HG03439 (cell line): ENCODE results near the gene ZNF248.
"Not testable (repeated sequence)": the region's sequence is repeated elsewhere in the genome, so short reads cannot be mapped to it uniquely, and the experiment has no call there.

Source experiments
- ATAC-seq: cut with Tn5 transposase; IDR thresholded peaks from one replicate; pipeline ENCODE4 v1.9.1; 2021; ENCODE audit warnings: mild to moderate bottlenecking, moderate library complexity; ENCODE audit not compliant: unreplicated experiment

ZNF248 gene

DNA sequence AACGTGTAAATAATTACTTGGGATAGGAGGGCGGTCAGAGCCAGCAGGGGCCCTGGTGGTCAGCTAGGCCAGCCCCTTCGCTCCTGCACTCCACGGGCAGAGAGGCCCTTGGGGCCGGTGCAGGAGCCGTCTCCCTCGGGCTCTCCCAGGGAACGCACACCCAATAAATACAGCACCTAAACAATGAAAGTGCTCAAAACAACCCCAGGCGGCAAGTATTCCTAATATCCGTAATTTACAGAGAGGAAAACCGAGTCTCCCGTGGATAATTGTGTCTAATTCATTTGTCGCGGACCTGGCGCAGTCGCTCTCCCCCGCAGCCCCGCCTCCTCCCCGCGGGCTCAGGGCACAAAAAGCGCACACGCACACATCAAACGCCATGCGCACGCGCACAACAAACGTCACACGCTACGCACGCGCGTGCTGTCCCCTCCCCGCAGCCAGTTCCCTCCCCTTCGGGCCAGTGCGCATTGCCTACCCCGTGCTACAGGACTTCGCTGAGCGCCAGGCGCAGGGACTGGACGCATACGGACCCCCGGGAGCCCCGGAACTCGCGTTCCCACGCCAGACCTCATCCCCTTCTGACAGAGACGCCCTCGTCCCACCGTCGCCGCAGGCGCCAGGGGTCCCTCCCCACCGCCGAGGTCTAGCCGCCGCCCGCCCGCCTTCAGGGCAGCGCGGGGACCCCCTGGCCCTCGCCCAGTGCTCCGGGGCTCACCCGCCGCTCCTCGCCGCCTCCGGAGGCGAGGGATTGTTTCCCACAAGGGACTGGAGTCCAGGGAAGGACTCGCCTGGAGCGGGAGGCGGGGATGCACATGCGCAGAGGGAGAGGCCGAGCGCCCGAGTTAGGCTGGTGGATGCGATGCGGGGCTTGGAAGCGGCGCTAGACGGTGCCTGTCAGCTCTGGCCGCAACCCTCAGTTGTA lies at the start of gene ZNF248:
Gene ZNF248 (minus strand): TSS at position 324 of the 925 bp plus-strand sequence. CDS start 1,300 bp downstream, outside the sequence.
- peak; percentile 96 for ATAC-seq

DNA sequence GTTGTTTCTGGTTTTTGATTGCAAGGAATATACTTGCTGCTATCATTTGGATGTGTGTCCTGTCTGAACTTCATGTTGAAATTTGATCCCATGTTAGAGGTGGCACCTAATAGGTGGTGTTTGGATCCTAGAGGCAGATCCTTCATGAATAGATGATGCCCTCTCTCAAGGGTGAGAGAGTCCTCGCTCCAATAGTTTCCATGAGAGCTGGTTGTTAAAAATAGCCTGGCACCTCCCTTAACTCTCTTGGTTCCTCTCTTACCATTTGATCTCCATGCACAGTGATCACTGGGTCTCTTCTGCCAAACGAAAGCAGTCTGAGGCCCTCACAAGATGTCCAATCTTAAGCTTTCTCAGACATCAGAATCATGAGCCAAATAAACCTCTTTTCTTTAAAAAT lies 49.0 kb upstream of the ZNF248 start:
- ATAC-seq, result no peak

DNA sequence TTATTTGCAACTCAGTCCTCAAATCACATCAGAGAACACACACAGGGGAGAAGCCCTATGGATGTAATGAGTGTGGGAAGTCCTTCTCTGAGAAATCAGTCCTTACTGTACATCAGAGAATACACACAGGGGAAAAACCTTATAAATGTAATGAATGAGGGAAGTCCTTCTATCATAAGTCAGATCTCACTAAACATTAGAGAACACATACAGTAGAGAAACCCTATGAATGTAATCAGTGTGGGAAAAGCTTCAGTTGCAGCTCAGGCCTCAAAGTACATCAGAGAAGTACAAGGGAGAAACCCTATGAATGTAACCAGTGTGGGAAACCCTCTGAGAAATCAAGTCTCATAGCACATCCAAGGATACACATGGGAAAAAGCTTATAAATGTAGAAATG lies 39.0 kb upstream of the ZNF248 start:
- no peak for ATAC-seq

DNA sequence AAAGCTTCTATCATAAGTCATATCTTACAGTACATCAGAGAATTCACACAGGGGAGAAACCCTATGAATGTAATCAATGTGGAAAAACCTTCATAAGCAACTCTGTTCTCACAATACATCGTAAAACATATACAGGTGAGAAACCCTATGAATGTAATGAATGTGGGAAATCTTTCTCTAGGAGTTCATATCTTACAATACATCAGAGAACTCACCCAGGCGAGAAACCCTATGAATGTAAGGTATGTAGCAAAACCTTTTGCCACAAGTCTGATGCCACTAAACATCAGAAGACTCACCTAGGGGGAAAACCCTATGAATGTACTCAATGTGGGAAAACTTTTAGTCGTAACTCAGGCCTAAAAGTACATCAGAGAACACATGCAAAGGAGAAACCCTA lies 38.3 kb upstream of the ZNF248 start:
- ATAC-seq, result no peak

DNA sequence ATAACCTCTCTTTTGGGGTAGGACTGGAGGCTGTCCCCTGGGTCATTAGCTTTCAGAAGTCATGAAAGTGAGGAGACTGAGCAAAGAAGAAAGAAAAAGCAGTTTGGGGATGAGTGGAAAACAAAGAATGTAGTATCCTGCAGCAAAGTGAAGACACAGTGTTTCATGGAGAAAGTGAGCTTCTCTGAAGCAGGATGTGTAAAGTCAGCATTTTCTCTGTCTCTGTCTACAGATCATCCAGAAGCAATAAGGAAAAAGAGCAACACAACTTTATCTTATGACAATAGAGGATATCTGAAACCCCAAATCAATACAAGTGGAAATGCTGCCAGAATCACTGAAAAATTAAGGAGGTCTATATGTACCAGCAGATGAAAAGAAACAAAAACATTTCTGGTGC lies 28.4 kb upstream of the ZNF248 start:
- no peak for ATAC-seq

DNA sequence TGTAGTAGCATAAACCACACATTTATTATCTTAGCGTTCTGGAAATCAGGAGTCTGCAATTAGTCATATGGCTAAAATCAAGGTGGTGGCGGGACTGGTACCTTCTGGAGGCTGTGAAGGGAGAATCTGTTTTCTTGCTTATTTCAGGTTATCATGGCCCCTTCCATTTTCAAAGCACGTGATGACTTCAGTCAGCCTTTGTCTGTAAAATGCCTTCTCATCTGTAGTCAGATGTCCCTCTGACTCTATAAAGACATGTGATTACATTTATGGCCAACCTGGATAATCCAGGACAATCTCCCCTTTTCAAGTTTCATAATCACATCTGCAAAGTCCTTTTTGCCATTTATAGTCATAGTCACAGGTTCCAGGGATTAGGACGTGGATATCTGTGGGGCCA lies 15.5 kb upstream of the ZNF248 start:
- ATAC-seq, result no peak

DNA sequence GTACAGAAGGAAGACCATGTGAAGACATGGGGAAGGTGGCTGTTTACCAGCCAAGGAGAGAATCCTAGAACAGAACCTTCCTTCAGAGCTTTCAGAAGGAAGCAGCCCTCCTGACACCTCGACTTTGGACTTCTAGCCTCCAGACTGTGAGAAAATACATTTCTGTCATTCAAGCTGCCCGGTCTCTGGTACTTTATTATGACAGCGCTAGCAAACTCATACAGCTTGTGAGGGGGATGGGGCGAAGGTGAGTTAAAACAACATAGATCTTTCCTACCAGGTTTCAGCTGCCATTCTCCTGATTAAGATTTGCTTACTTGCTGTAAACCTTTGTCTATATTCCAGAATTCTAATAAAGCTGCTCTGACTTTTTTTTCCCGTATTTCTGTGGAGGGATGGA lies 14.9 kb upstream of the ZNF248 start:
- ATAC-seq, result no peak

DNA sequence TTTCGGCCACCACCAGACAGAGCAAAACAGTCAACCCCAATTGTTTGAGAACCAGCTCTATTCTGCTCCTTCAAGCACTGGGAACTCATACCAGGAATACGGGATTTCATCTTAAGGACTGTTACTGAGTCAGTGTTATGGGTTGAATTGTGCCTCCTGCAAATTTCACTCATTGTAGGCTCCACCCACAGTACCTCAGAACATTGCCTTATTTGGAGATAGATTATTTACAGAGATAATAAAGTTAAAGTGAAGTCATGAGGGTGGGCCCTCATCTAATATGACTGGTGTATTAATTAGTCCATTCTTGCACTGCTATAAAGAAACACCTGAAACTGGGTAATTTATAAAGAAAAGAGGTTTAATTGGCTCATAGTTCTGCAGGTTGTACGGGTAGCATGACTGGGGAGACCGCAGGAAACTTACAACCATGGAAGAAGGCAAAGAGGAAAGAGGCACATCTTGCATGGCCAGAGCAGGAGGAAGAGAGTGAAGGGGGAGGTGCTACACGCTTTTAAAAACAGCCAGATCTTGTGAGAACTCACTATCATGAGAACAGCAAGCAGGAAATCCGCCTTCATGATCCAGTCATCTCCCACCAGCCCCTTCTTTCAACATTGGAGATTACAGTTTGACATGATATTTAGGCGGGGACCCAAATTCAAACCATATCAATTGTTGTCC lies 14.3 kb upstream of the ZNF248 start:
- no peak for ATAC-seq

DNA sequence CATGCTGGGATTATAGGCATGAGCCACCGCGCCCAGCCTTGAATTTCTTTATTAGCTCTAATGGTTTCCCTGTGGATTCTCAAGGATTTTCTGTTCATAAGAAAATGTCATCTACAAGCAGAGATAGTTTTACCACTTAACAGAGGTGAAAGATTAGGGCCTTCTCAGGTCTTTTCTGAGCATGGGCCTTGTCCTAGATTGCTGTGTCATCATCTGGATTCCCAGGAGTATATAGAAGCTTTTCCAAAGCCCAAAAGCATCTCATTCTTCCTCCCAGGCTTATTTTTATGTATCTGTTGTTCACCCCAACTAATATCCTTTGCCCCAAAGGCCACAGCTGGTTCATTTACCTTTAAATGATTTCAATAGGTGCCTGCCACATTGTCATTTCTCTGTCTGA lies 13.7 kb upstream of the ZNF248 start:
- ATAC-seq, result no peak

DNA sequence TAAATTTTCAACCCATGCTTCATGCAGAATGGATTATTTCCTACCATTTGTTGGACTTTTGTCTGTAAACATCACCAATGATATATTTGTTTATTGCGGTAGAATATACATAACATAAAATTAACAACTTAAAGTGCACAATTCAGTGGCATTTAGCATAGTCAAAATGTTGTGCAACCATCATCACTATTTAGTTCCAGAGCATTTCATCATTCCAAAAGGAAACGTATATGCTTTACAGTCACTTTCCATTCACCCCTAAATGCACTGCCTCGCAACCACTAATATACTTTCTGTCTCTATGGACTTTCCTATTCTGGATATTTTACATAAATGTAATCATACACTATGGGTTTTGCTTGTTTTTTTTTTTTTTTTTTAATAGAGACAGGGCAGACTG lies 11.4 kb upstream of the ZNF248 start:
- no peak for ATAC-seq

DNA sequence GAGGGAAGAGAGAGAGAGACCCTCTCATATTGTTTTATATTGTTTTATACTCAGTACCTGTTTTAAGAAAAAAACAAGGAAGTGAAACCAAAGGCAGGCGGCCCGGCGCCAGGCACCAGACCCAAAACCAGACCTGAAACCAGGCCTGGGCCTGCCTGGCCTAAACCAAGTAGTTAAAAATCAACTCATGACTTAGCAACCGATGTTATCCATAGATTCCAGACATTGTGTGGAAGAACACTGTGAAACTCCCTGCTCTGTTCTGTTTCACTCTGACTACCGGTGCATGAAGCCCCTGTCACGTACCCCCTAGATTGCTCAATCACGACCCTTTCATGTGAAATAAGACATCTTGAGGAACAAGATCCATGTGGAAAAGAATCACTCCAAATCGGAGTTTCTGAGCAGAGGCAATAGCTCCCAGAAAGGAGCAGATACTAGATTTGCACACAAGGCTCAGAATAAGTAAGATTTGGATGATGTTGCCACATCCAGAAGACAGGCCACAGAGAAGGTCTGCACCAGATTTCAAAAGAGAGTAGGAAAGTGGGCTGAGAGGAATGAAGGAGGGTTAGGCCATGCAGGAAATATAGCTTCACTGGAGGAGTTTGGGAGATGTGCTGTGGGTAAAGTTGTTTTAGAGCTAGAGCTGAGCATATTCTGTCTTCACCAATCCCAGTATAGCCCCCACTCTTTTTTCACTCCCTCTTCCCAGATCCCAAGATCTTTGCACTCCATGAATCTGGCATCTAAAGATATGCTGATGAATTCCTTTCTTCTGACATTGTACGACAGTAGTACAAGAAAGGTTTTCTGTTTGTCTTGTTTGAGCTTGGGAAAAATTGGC lies 8.8 kb upstream of the ZNF248 start:
- no peak for ATAC-seq

DNA sequence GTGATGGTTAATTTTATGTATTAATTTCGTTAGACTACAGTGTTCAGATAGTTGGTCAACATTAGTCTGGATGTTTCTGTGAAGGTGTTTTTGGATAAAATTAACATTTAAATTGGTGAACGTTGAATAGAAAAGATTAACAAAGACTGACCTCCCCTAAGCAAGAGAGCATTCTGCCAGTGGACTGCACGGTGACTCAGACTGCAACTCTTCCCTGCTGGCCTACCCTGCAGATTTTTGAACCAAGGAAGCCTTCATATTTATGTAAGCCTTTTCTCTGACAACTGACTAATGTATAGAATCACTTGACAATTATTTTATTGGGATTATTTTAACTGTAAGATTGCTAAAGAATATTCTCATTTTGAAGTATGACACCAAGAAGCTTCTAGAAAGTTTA lies 7.9 kb upstream of the ZNF248 start:
- ATAC-seq, result no peak

DNA sequence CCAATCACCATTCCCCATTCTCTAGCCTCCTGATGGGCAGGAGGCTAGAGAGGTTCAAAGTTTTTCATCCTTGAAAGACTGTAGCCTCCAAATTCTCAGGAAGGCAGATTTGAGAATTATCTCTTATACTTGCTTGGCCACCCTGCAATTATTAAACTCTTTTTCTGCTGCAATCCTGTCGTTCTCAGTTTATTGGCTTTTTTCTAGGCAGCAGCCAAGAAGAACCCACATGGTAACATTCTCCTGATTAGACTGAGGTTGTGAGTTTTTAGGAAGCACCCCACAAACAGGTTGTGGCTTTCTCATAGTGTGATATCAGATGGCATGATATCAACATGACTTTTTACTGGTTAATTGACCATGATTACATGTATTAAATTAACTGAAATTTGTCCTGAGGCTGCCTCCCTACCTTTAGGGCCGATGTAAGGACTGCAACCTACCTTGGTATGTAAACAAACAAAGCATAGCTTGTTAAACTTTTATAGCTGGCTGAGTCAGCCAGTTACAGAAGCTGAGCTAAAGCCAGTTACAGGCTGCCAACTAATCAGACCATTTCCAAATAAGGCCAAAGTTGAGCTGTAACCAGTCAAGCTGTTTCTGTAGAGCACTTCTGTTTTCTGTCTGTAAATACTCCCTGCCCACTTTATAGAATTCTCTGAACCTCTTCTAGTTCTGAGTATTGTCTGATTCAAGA lies 3.2 kb upstream of the ZNF248 start:
- ATAC-seq, result no peak

DNA sequence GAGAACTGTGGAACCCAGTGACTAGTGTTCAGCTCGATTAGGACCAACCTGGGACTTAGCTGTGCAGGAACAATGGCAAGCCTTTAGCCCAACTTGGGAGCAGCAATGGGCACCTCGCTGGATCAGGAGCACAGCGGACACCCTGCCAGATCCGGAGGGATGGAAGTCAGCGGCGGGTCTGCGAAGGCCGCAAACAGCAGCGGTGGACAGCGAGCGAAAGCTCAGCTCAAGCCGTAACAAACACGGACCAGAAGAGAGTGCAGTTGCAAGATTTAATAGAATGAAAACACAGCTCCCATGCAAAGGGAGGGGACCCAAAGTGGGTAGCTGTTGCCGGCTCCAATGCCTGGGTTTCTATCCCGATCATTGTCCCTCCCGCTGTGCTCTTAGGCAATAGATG lies 1.9 kb upstream of the ZNF248 start:
- ATAC-seq, result not testable (repeated sequence)

DNA sequence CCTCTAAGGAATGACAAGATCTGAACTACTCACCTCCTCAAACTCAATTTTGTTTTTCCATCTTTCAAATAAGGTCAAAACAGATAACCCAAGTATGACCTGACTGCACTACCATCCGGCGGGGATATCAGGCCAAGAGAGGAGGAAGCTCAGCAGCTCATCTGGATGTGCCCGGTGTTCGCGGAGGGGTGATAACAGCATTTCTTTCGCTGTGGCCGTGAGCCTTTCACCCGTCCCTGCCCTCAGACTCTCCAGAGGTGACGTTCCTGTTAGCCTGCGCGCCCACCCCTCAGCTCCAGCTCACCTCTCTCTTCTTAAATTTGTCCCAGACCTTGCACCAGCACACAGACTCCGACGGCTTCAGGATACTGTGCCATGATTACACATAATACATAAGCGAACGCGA lies 526 bp downstream of the ZNF248 start:
- peak; percentile 28 for ATAC-seq

DNA sequence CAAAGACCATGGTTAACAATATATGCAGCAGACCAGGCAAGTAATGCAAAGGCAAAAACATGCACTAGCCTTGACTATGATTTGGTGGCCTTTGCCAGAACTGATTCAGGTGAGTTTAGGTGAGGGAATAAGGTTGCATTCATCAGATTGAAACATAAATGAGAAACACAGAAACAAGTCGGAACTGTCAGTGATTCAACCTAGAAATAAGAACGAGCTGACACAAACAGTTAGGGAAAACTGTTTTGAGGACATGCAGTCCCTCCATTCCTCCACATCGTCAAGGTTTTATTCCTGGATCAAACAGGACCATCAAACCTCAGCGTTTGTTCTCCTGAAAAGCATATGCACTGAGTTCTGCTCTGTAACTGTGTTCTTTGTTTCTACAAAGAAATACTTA lies 1.8 kb downstream of the ZNF248 start:
- ATAC-seq, result no peak

DNA sequence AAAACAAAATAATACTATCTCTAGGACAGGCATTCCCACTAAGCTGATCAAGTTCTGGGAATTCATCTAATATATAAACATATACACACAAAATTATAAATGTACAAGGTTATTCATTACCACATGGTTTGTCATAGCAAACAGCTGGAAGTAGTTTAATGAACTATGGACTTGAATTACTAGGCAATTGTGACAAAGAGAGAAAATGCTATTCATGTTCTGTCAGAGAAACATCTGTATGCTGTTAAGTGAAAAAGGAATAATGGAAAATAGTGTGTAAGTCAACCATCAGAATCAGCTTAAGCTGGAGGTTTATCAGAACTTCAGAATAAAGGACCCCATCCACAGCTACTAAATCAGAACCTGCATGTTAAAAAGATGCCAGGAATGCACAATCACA lies 2.8 kb downstream of the ZNF248 start:
- ATAC-seq, result no peak

DNA sequence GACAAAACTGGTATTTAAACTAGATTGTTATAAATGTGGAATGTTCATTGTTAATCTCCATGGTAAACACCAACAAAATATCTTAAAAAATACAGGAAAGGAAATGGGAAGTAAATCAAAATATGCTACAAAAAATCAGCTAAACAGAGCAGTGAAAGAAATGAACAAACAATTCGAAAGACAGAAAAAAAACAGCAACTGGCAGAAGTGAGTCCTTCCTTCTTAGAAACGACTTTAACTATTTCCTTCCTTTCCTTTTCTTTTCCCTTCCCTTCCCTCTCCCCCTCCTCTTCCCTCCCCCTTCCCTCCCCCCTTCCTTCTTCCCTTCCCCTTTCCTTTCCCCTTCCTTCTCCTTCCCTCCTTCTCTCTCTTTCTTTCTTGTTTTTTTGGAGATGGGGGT lies 12.8 kb downstream of the ZNF248 start:
- no peak for ATAC-seq

DNA sequence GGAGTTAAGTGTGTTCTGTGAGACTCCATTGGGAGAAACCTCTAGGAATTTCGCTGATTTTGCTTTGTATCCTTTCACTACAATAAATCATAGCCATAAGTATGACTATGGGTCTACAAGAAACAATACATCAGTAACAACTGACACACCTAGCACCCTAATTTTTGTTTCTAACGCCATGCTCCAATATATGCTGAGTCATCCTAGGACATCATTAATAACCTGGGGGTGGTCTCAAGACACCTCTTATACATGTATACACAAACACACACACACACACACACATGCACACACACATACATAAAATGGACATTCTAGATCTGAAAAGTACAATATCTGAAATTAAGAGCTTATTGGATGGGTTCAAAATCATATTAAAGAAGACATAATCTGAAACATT lies 18.2 kb downstream of the ZNF248 start:
- no peak for ATAC-seq

DNA sequence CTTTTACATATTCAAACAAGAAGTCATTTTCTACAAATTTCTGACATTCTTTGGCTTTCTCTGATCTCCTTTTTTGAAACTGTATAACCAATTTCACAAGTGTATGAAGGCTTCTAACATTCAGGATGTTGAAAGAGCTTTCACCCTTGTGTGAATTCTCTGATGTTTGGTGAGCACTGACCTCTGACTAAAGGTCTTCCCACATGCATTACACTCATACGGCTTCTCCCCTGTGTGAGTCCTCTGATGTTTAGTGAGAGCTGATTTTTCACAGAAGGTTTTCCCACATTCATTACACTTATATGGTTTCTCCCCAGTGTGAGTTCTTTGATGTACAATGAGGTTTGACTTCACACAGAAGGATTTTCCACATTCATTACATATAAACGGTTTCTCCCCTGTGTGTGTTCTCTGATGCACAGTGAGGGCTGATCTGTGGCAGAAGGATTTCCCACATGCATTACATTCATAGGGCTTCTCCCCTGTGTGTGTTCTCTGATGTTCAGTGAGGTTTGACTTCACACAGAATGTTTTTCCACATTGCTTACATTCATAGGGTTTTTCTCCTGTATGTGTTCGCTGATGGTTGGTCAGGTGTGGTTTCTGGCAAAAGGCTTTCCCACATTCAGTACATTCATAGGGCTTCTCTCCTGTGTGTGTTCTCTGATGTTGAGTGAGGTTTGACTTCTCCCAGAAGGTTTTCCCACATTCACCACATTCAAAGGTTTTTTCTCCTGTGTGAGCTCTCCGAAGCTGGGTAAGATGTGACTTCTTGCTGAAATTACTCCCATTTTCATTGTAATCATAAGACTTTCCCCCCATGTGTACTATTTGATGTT lies 25.7 kb downstream of the ZNF248 start:
- ATAC-seq, result no peak
